ENCODE results near the gene LSG1. TPM values are rescaled to one million over a fixed set of nuclear protein-coding genes. Genes with fewer than 3 reads are reported as not detected.
A peak's percentile ranks its signal among the peaks of the same experiment; 100 is the strongest.

The LSG1 gene
- polyA plus RNA-seq, 1 donor from 2014 or later, result 35.5 TPM

GRCh38 chr3:194686414-194686815 is 14.4 kb upstream of the LSG1 start:
- Histone ChIP-seq H3K27me3 (ENCODE audit: insufficient read depth, low read depth, low read length) (peaks cover 55% of the 10 kb centered on the region), H3K9ac (ENCODE audit: low read length) (peak overlapping the region; percentile 36), H3K9me2 (ENCODE audit: insufficient read depth, low read length) (no peaks in the 10 kb centered on the region), H3K36me3 (ENCODE audit: insufficient read depth, low read length) (no peaks in the 10 kb centered on the region), H3K4me2 (ENCODE audit: low read length) (peak overlapping the region; percentile 73), H3K4me3 (ENCODE audit: low read length) (peak overlapping the region; percentile 74), H3F3A (ENCODE audit: insufficient read depth, low read length, poor library complexity, severe bottlenecking) (no peaks in the 10 kb centered on the region), H4K20me1 (ENCODE audit: insufficient read depth) (no peaks in the 10 kb centered on the region), H3K79me2 (replicated peaks; ENCODE audit: insufficient read depth, low read length) (no peaks in the 10 kb centered on the region), H3K9me3 (ENCODE audit: low read length) (no peaks in the 10 kb centered on the region), H3K27ac (ENCODE audit: low read length) (no peak overlapping the region), H2AFZ (ENCODE audit: low read depth, low read length) (no peak overlapping the region)
- no peak for TF ChIP-seq SMC3 (conservative IDR thresholded peaks at IDR 0.05; ENCODE audit: poor library complexity)
- TF ChIP-seq REST (IDR thresholded peaks at IDR 0.05; ENCODE audit: borderline replicate concordance), result no peak
- no peak for TF ChIP-seq CTCF (IDR thresholded peaks at IDR 0.05; ENCODE audit: poor library complexity, severe bottlenecking)
- no peak for TF ChIP-seq POLR2AphosphoS5 (IDR thresholded peaks at IDR 0.05)
- no peak for TF ChIP-seq RAD21 (conservative IDR thresholded peaks at IDR 0.05)
- TF ChIP-seq EZH2 (IDR thresholded peaks at IDR 0.05; ENCODE audit: borderline replicate concordance, insufficient read depth, low read length, poor library complexity, severe bottlenecking), result no peak
- TF ChIP-seq EP300 (conservative IDR thresholded peaks at IDR 0.05; ENCODE audit: poor library complexity, severe bottlenecking), result no peak
- no peak for TF ChIP-seq MXI1 (conservative IDR thresholded peaks at IDR 0.05; ENCODE audit: poor library complexity, severe bottlenecking)

GRCh38 chr3:194685718-194686413 is 13.9 kb upstream of the LSG1 start, which contains the start of gene FAM43A:
Gene FAM43A, plus strand, starts transcription at chr3:194685883. Its CDS starts 944 bp downstream, at chr3:194686827.
- no peaks in the 10 kb centered on the region for H3K9me3 ChIP-seq (ENCODE audit: low read length)
- H3K27me3 ChIP-seq (ENCODE audit: insufficient read depth, low read depth, low read length), result peaks cover 58% of the 10 kb centered on the region
- no peaks in the 10 kb centered on the region for H4K20me1 ChIP-seq (ENCODE audit: insufficient read depth)
- peak within 1 kb of the TSS; percentile 73 for H3K4me2 ChIP-seq (ENCODE audit: low read length)
- H3K36me3 ChIP-seq (ENCODE audit: insufficient read depth, low read length), result no peaks in the 10 kb centered on the region
- H2AFZ ChIP-seq (ENCODE audit: low read depth, low read length), result peak within 1 kb of the TSS; percentile 1
- peak within 1 kb of the TSS; percentile 74 for H3K4me3 ChIP-seq (ENCODE audit: low read length)
- peak within 1 kb of the TSS; percentile 36 for H3K9ac ChIP-seq (ENCODE audit: low read length)
- H3K27ac ChIP-seq (ENCODE audit: low read length), result no peak within 1 kb of the TSS
- no peaks in the 10 kb centered on the region for H3F3A ChIP-seq (ENCODE audit: insufficient read depth, low read length, poor library complexity, severe bottlenecking)
- no peaks in the 10 kb centered on the region for H3K79me2 ChIP-seq (replicated peaks; ENCODE audit: insufficient read depth, low read length)
- H3K9me2 ChIP-seq (ENCODE audit: insufficient read depth, low read length), result no peaks in the 10 kb centered on the region
- TF ChIP-seq SMC3 (conservative IDR thresholded peaks at IDR 0.05; ENCODE audit: poor library complexity), result no peak
- no peak for TF ChIP-seq TAF1 (IDR thresholded peaks at IDR 0.05; ENCODE audit: low read depth)
- peak; percentile 24 for TF ChIP-seq RAD21 (conservative IDR thresholded peaks at IDR 0.05)
- peak; percentile 39 for TF ChIP-seq MXI1 (conservative IDR thresholded peaks at IDR 0.05; ENCODE audit: poor library complexity, severe bottlenecking)
- peak; percentile 49 for TF ChIP-seq CTCF (IDR thresholded peaks at IDR 0.05; ENCODE audit: poor library complexity, severe bottlenecking)
